Naive B cell (primary cell): ENCODE results near the gene SMAD4. TPM values are rescaled to one million over a fixed set of nuclear protein-coding genes. Genes with fewer than 3 reads are reported as not detected.

Experiments used
- ATAC-seq, 2 donors: fragments of 150-1000 bp; cut with Tn5 transposase; 2 replicates each; pipeline ENCODE4 v1.10.0; 2021; ENCODE audit warnings: low read depth in 2 of 2, mild to moderate bottlenecking in 2 of 2, moderate library complexity in 2 of 2
- DNase-seq: peaks from one replicate; pipeline ENCODE4 v3.0.0; 2022
- H3K27ac Mint-ChIP-seq, 6 donors: one replicate each; pipeline ENCODE4 v1.8.0; 2020 to 2022; ENCODE audit warnings: mild to moderate bottlenecking in 6 of 6, mixed read lengths in 6 of 6, moderate library complexity in 5 of 6, inconsistent platforms in 2 of 6
- H3K27me3 Mint-ChIP-seq, 3 donors: one replicate each; pipeline ENCODE4 v1.8.0; 2021 to 2022; ENCODE audit warnings: mixed read lengths in 3 of 3, mild to moderate bottlenecking in 1 of 3
- H3K36me3 Mint-ChIP-seq, 2 donors: one replicate each; pipeline ENCODE4 v1.8.0; 2020 to 2022; ENCODE audit warnings: mixed read lengths in 2 of 2, inconsistent platforms in 1 of 2, mild to moderate bottlenecking in 1 of 2
- H3K4me1 Mint-ChIP-seq, 3 donors: one replicate each; pipeline ENCODE4 v1.8.0; 2020 to 2022; ENCODE audit warnings: mixed read lengths in 3 of 3, inconsistent platforms in 1 of 3, mild to moderate bottlenecking in 1 of 3, moderate library complexity in 1 of 3
- H3K4me3 Mint-ChIP-seq, 8 donors: one replicate each; pipeline ENCODE4 v1.8.0; 2020 to 2022; ENCODE audit warnings: mild to moderate bottlenecking in 8 of 8, mixed read lengths in 8 of 8, moderate library complexity in 8 of 8, inconsistent platforms in 2 of 8
- H3K9me3 Mint-ChIP-seq, 7 donors: one replicate each; pipeline ENCODE4 v1.8.0; 2020 to 2022; ENCODE audit warnings: mixed read lengths in 7 of 7, mild to moderate bottlenecking in 5 of 7, inconsistent platforms in 2 of 7, moderate library complexity in 1 of 7
- polyA plus RNA-seq, 6 donors: library from polyadenylated mRNA; unstranded; fragments of 300-500 nt; fragmentation: Illumina TruSeq; gene quantifications; one replicate each; pipeline ENCODE4 v1.2.3, GENCODE V29; 2021; ENCODE audit warnings: low read depth in 6 of 6

The SMAD4 gene
- polyA plus RNA-seq, 6 donors from 2014 or later = 11.8 to 104 (median 76.7) TPM

DNA sequence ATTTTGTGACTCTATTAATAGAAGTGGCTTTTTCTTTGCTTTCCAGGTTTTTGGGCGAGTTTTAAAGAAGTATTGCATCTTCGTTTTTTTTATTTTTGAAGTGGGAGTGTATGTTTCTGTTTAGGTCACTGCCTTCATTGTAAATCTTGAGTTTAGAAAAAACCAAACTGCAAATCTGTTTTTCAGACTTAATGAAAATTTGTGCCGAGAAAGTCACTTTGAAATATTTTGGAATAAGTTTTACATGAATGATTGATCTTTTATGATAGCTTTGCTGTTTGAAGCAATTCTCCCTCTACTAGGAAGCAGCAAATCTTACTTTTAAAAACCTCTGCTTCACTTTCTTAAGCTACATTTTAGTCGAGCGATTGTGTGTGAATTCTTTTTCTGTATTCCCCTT, 2.2 kb downstream of the SMAD4 start:
- no peaks in the 10 kb centered on the region for H3K27me3 Mint-ChIP-seq
- peak overlapping the region; percentile 44 to 97 (median 94) for H3K4me3 Mint-ChIP-seq
- peak overlapping the region in 2 of 6 donors; percentile 12 to 97 for H3K27ac Mint-ChIP-seq
- peaks cover 51 to 81% (median 63%) of the 10 kb centered on the region in 3 donors for H3K4me1 Mint-ChIP-seq
- DNase-seq = no peak
- no peaks in the 10 kb centered on the region for H3K9me3 Mint-ChIP-seq
- no peaks in the 10 kb centered on the region for H3K36me3 Mint-ChIP-seq
- no peak for ATAC-seq

DNA sequence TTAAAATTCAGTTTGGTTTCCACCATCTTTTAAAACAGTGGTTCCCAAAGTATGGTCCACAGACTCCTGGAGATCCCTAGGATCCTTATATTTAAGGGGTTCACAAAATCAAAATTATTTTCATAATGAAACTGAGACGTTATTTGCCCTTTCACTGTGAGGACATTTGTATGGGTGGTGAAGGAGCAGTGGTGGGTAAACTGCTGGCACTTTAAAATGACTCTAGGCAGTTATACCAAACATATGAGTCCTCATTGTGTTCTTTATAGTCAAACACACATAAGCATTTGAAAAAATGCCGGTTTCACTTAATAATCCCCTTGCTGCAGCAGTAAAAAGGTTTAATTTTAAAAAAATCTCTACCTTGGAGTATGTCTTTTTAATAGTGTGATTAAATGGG, 7.2 kb downstream of the SMAD4 start:
- Mint-ChIP-seq H3K27ac (peak overlapping the region in 2 of 6 donors; percentile 31 to 47), H3K36me3 (no peaks in the 10 kb centered on the region)
- DNase-seq = no peak

GRCh38 chr18:51038110-51038509, 8.1 kb downstream of the SMAD4 start:
- Mint-ChIP-seq H3K4me3 (peak overlapping the region in 4 of 8 donors; percentile 10 to 45 (median 40)), H3K27me3 (no peaks in the 10 kb centered on the region), H3K27ac (peak overlapping the region in 4 of 6 donors; percentile 31 to 76 (median 56)), H3K4me1 (peaks cover 51 to 86% (median 64%) of the 10 kb centered on the region in 3 donors), H3K36me3 (no peaks in the 10 kb centered on the region), H3K9me3 (no peaks in the 10 kb centered on the region)
- ATAC-seq (peak; percentile 62 to 66), DNase-seq (no peak)

More for the DNA sequence above, 7.2 kb downstream of the SMAD4 start:
- Mint-ChIP-seq H3K4me3 (peak overlapping the region in 2 of 8 donors; percentile 11 to 42), H3K4me1 (peaks cover 49 to 86% (median 64%) of the 10 kb centered on the region in 3 donors), H3K27me3 (no peaks in the 10 kb centered on the region), H3K9me3 (no peaks in the 10 kb centered on the region)
- ATAC-seq = no peak

- ATAC-seq = peak; percentile 30 to 37
- peaks cover 61 to 85% (median 68%) of the 10 kb centered on the region in 3 donors for H3K4me1 Mint-ChIP-seq
- no peaks in the 10 kb centered on the region for H3K9me3 Mint-ChIP-seq
- H3K27me3 Mint-ChIP-seq = no peaks in the 10 kb centered on the region
- H3K36me3 Mint-ChIP-seq = no peaks in the 10 kb centered on the region
- H3K27ac Mint-ChIP-seq = peak overlapping the region in 4 of 6 donors; percentile 51 to 74 (median 63)
- no peak for DNase-seq
- peak overlapping the region in 4 of 8 donors; percentile 22 to 75 (median 30) for H3K4me3 Mint-ChIP-seq
Measured at GRCh38 chr18:51039138-51040112, 9.4 kb downstream of the SMAD4 start.

DNA sequence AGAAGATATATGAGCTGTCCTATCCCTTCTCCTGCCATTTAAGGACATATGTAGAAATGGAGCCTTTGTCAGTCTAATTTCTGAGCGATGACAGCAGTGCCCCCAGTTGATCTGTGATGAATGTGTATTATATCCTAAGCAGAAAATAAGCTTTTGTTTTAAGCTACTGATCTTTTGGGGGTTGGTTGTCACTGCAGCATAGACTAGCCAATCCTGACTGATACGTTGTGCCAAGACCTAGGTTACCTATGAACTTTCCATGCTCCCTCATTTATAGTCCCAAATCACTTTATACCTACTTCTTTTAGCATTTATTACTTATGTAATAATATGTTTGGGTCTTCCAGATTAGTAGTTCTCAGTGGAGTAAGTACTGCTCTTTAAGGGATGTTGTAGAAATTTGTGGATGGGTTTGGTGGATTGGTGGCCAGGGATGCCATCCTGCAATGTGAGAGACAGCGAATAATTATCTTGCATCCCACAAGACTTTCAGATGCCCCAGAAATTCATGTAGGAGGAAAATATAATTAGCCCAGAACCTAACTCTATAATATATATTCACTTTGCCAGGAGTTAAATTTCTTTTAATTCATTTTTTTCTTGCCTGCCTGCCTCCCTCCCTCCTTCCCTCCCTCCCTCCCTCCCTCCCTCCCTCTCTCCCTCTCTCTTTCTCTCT, 11.8 kb downstream of the SMAD4 start:
- Mint-ChIP-seq H3K36me3 (no peaks in the 10 kb centered on the region), H3K9me3 (no peaks in the 10 kb centered on the region), H3K27ac (peak overlapping the region in 3 of 6 donors; percentile 14 to 58 (median 35)), H3K4me3 (peak overlapping the region in 1 of 8 donors; percentile 7), H3K4me1 (peaks cover 55 to 82% (median 66%) of the 10 kb centered on the region in 3 donors), H3K27me3 (no peaks in the 10 kb centered on the region)
- DNase-seq (no peak), ATAC-seq (no peak)

DNA sequence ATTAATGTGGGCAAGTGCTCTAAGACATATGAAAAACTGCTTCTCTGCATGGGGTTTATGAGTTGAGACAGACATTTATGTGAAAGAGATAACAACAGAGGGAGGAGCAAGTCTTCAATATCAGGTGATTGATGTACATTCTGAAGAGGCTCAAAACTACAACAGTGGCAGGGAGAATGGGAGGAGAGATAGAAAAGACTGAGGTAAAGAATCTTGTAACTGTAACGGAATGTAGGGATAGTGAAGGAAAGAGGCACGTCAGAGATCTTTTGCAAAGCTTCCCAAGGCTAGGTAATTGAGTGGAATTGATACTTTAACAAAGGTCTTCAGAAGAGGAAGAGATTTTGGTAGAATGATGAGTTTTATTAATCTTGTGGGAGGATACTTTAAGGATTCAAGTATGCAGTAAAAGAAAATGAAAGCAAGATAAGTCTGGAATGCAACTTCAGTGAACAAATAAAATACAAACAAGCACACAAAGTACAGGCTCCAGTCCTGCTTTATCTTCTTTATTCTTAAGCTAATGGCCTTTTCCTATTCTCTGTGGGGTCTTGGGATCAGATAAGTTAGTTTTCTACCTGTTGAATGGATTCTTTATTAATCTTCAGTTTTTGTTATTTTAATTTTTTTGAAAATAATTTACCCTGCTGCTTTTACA, 15.0 kb downstream of the SMAD4 start:
- H3K27ac Mint-ChIP-seq = peak overlapping the region in 5 of 6 donors; percentile 8 to 47 (median 17)

DNA sequence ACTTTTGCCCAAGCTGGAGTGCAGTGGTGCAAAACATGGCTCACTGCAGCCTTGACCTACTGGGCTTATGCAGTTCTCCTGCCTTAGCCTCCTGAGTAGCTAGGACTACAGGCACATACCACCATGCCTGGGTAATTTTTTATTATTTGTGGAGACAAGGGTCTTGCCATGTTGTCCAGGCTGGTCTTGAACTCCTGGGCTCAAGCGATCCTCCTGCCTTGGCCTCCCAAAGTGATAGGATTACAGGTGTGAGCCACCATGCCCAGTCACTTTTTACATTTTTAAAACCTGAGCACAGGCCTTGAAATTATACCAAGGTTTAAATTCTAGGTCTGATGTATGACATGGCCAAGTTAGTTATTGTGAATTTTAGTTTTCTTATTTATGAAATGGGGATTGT, 18.2 kb downstream of the SMAD4 start:
- H3K4me1 Mint-ChIP-seq = peaks cover 29 to 36% (median 35%) of the 10 kb centered on the region in 3 donors
- peak overlapping the region in 1 of 6 donors; percentile 66 for H3K27ac Mint-ChIP-seq
- ATAC-seq (no peak), DNase-seq (no peak)
- H3K9me3 Mint-ChIP-seq = no peaks in the 10 kb centered on the region
- no peak overlapping the region for H3K4me3 Mint-ChIP-seq
- no peaks in the 10 kb centered on the region for H3K27me3 Mint-ChIP-seq
- peaks cover 0 to 11% of the 10 kb centered on the region in 2 donors for H3K36me3 Mint-ChIP-seq

More for the DNA sequence above, 15.0 kb downstream of the SMAD4 start:
- Mint-ChIP-seq H3K4me3 (peak overlapping the region in 2 of 8 donors; percentile 21 to 55), H3K9me3 (no peaks in the 10 kb centered on the region), H3K27me3 (no peaks in the 10 kb centered on the region), H3K36me3 (peaks cover 0 to 5% of the 10 kb centered on the region in 2 donors), H3K4me1 (peaks cover 47 to 53% (median 53%) of the 10 kb centered on the region in 3 donors)
- no peak for DNase-seq
- no peak for ATAC-seq

DNA sequence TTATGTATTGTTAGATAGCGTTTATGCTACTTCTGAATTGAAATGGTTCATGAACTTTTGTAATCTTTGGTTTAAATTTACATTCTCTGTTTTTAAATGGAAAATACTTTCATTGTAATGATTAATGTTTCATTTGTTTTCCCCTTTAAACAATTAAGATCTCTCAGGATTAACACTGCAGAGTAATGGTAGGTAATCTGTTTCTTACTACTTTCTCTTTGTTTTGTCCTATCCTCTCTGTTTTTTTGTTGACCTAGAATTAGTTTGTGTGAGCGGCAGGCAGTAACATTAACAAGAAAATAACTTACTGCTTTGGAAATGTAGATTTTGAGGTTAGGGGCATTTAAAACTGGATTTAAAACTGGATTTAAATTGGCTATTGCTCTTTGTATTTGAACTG, 19.1 kb downstream of the SMAD4 start:
- ATAC-seq = no peak
- H3K27me3 Mint-ChIP-seq = no peaks in the 10 kb centered on the region

DNA sequence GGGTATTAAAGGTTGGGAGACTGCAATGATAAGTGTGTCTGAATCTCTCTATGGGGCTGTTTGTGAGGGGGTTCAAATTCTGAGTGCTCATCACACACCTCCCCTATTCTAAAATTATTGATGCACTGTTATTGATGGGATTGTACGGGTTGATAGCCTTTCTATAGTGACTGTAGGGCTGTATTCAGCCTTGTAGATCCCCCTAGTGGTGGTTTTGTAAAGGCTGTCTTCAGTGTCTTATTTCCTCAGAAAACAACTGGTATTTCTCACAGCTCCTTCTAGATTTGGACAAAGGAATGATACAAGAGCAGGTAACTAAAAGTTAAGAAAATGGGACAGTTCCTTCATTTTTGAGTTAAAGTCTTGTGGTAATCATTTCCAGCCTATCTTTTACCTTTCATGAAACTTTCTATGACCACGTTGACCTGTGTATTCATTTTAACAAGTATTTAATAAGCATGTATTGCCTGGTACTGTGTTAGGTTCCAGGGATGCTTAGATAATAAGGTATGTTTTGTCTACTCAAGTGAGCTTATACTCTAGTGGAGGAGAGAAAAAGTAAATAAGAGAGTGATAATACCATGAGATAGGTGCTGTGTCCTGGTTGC, 21.2 kb downstream of the SMAD4 start:
- Mint-ChIP-seq H3K36me3 (peaks cover 0 to 11% of the 10 kb centered on the region in 2 donors), H3K9me3 (no peaks in the 10 kb centered on the region), H3K27ac (peak overlapping the region in 4 of 6 donors; percentile 22 to 66 (median 40)), H3K4me3 (no peak overlapping the region), H3K27me3 (no peaks in the 10 kb centered on the region), H3K4me1 (peaks cover 13 to 18% (median 17%) of the 10 kb centered on the region in 3 donors)
- DNase-seq (peak; percentile 47), ATAC-seq (peak; percentile 87 to 90)

More for the DNA sequence above, 19.1 kb downstream of the SMAD4 start:
- DNase-seq = no peak
- H3K36me3 Mint-ChIP-seq = peaks cover 0 to 11% of the 10 kb centered on the region in 2 donors
- H3K4me1 Mint-ChIP-seq = peaks cover 27 to 37% (median 33%) of the 10 kb centered on the region in 3 donors
- H3K27ac Mint-ChIP-seq = peak overlapping the region in 3 of 6 donors; percentile 22 to 66 (median 35)
- no peak overlapping the region for H3K4me3 Mint-ChIP-seq
- no peaks in the 10 kb centered on the region for H3K9me3 Mint-ChIP-seq

GRCh38 chr18:51053814-51054213, 23.8 kb downstream of the SMAD4 start:
- H3K27me3 Mint-ChIP-seq = no peaks in the 10 kb centered on the region
- DNase-seq (no peak), ATAC-seq (no peak)
- peaks cover 5 to 10% of the 10 kb centered on the region in 2 donors for H3K36me3 Mint-ChIP-seq
- H3K4me1 Mint-ChIP-seq = peaks cover 13 to 18% (median 17%) of the 10 kb centered on the region in 3 donors
- peak overlapping the region in 5 of 6 donors; percentile 18 to 74 (median 58) for H3K27ac Mint-ChIP-seq
- no peak overlapping the region for H3K4me3 Mint-ChIP-seq
- H3K9me3 Mint-ChIP-seq = no peaks in the 10 kb centered on the region

- Mint-ChIP-seq H3K4me1 (peaks cover 13 to 18% (median 17%) of the 10 kb centered on the region in 3 donors), H3K27me3 (no peaks in the 10 kb centered on the region), H3K27ac (no peak overlapping the region), H3K9me3 (no peaks in the 10 kb centered on the region), H3K36me3 (peaks cover 7 to 11% of the 10 kb centered on the region in 2 donors), H3K4me3 (no peak overlapping the region)
- DNase-seq = no peak
- ATAC-seq = no peak
Measured at GRCh38 chr18:51054764-51055163, 24.8 kb downstream of the SMAD4 start.

DNA sequence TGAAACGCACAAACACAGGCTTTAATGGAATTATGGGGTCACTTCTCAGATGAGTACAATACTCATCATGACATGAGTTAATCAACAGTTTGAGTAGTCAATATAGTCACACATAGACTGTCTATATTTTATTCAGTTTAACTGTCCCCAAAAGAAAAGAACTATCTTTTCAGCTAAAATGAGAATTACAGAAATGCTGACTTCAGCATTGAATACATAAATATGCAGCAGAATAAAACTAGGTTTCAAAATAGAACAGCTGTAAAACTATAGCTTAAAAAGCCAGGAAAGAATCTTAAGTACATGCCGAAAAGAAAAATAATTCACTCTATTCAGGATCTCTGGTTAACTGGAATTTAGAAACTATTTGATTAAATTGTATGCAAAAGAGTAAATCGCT, 30.0 kb downstream of the SMAD4 start:
- ATAC-seq (no peak), DNase-seq (no peak)
- Mint-ChIP-seq H3K9me3 (no peaks in the 10 kb centered on the region), H3K4me3 (no peak overlapping the region), H3K36me3 (peaks cover 14 to 18% of the 10 kb centered on the region in 2 donors), H3K27ac (no peak overlapping the region), H3K4me1 (peaks cover 0 to 4% (median 4%) of the 10 kb centered on the region in 3 donors), H3K27me3 (no peaks in the 10 kb centered on the region)
